ENCODE results near the gene PPP3R1. TPM values are rescaled to one million over a fixed set of nuclear protein-coding genes. Genes with fewer than 3 reads are reported as not detected.

Gene PPP3R1
- total and polyA plus RNA-seq, 2 donors (not counting 3 experiments of a cell fraction or from before 2014, with no cell fraction given): 8.4 to 62.2 TPM

DNA sequence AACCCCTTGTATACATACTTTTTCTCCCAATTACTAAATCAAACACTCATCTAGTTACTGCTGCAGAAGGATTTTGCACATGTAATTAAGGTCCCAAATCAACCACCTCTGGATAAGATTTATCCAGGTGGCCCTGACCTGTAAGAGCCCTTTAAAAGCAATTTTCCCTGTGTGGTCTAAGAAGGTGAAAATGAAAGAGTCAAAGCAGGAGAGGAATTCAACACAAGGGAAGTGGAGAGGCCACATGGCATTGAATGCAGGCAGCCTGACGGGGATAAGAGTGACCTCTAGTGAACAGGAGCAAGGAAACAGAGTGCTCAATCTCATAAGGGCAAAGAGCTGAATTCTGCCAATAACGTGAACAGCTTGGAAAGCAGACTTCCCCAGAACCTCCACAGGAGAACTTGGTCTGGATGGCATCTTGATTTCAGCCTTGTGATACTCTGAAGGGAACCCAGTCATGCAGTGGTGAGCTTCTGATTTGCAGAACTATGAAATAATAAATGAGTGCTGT, 27.2 kb downstream of the PPP3R1 start:
- BruUV-seq (replicated peaks): no TSS peak
- TF ChIP-seq CTCF (IDR thresholded peaks at IDR 0.05; ENCODE audit: extremely low read depth in 1 of 2, insufficient read depth in 1 of 2, low read depth in 1 of 2, low read length in 2 of 2) (peak in 1 of 2 donors; percentile 11), MYC (IDR thresholded peaks at IDR 0.05; ENCODE audit: low read depth, low read length) (no peak)
- DNase-seq (ENCODE audit: low read depth, low spot score) (peak; percentile 34), FAIRE-seq (peak; percentile 57)
- ChIA-PET POLR2A (interaction anchor here (0.6 kb wide), 1 partner anchor 47 kb away, joined by 4 read pairs; no protein-coding TSS in a partner anchor), CTCF (interaction anchor here (0.6 to 5.9 kb wide), 13 partner anchors 12 to 216 kb away, joined by 3 to 43 read pairs (median 4); partner anchors contain the start of gene PPP3R1)
- Histone ChIP-seq H4K20me1 (replicated peaks; ENCODE audit: control insufficient read depth, extremely low read depth, insufficient read depth, low read length) (peaks cover 21% of the 10 kb centered on the region), H3K9me1 (replicated peaks; ENCODE audit: control insufficient read depth, extremely low read depth, insufficient read depth, low read length) (no peaks in the 10 kb centered on the region), H3K27ac (ENCODE audit: insufficient read depth, low read depth, low read length) (no peak overlapping the region), H3K9ac (replicated peaks; ENCODE audit: extremely low read depth, insufficient read depth, low read length) (no peak overlapping the region), H3K36me3 (ENCODE audit: control insufficient read depth in 2 of 2, extremely low read depth in 1 of 2, insufficient read depth in 2 of 2, low read length in 2 of 2) (no peaks in the 10 kb centered on the region), H3K9me3 (replicated peaks; ENCODE audit: control insufficient read depth, insufficient read depth, low read length) (no peaks in the 10 kb centered on the region), H3K79me2 (ENCODE audit: control insufficient read depth, insufficient read depth, low read length) (peaks cover 100% of the 10 kb centered on the region), H3K4me1 (ENCODE audit: control insufficient read depth, extremely low read depth, insufficient read depth, low read length) (peaks cover 3% of the 10 kb centered on the region), H3K4me3 (replicated peaks in 1 of 3; ENCODE audit: insufficient read depth in 1 of 3, low read depth in 1 of 3, low read length in 3 of 3) (no peak overlapping the region), H3K4me2 (ENCODE audit: insufficient read depth, low read length) (no peak overlapping the region), H3K27me3 (ENCODE audit: control insufficient read depth in 2 of 2, insufficient read depth in 2 of 2, low read length in 2 of 2) (no peaks in the 10 kb centered on the region), H2AFZ (ENCODE audit: low read depth, low read length) (no peak overlapping the region)
- intact Hi-C loops (cut with micrococcal nuclease): no loop called here
- dilution Hi-C loops (cut with MboI; ENCODE audit: extremely low pct_ligation_motif_present, low sequenced_read_pairs): no loop called here

DNA sequence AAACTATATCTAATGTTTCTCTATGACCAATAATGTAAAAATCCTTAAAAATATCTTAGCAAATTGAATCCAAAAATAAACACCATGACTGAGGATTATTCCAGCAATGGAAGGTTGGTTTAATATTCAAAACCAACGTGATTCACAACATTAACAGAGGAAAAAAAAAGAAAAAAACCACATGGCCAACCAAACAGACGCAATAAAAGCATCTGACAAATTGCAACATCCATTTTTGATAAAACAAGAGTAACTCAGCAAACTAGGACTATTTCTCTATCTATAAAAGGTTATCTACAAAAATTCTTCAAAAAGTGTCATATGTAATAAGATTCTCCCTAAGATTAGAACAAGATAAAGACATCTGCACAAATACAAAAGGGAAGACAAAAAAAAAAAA, 28.9 kb downstream of the PPP3R1 start:
- H3K9me1 ChIP-seq (replicated peaks; ENCODE audit: control insufficient read depth, extremely low read depth, insufficient read depth, low read length): no peaks in the 10 kb centered on the region
- ChIA-PET POLR2A (no interaction called here), CTCF (interaction anchor here (5.9 kb wide), 1 partner anchor 28 kb away, joined by 43 read pairs; no protein-coding TSS in a partner anchor)
- H3K27ac ChIP-seq (ENCODE audit: insufficient read depth, low read depth, low read length): no peak overlapping the region
- intact Hi-C loops (cut with micrococcal nuclease) (no loop called here), dilution Hi-C loops (cut with MboI; ENCODE audit: extremely low pct_ligation_motif_present, low sequenced_read_pairs) (no loop called here)
- TF ChIP-seq JUN (IDR thresholded peaks at IDR 0.05; ENCODE audit: borderline replicate concordance, insufficient read depth, insufficient read length, low read depth) (no peak), MYC (IDR thresholded peaks at IDR 0.05; ENCODE audit: low read depth, low read length) (no peak), POLR2A (IDR thresholded peaks at IDR 0.05; ENCODE audit: low read depth, low read length) (no peak), CTCF (IDR thresholded peaks at IDR 0.05; ENCODE audit: extremely low read depth in 1 of 2, insufficient read depth in 1 of 2, low read depth in 1 of 2, low read length in 2 of 2) (no peak)
- no peaks in the 10 kb centered on the region for H3K36me3 ChIP-seq (ENCODE audit: control insufficient read depth in 2 of 2, extremely low read depth in 1 of 2, insufficient read depth in 2 of 2, low read length in 2 of 2)
- H4K20me1 ChIP-seq (replicated peaks; ENCODE audit: control insufficient read depth, extremely low read depth, insufficient read depth, low read length): peaks cover 20% of the 10 kb centered on the region
- no peak overlapping the region for H3K4me3 ChIP-seq (replicated peaks in 1 of 3; ENCODE audit: insufficient read depth in 1 of 3, low read depth in 1 of 3, low read length in 3 of 3)
- H3K27me3 ChIP-seq (ENCODE audit: control insufficient read depth in 2 of 2, insufficient read depth in 2 of 2, low read length in 2 of 2): no peaks in the 10 kb centered on the region
- H3K4me1 ChIP-seq (ENCODE audit: control insufficient read depth, extremely low read depth, insufficient read depth, low read length): peaks cover 3% of the 10 kb centered on the region
- no peak for DNase-seq (ENCODE audit: low read depth, low spot score)
- no peak overlapping the region for H3K9ac ChIP-seq (replicated peaks; ENCODE audit: extremely low read depth, insufficient read depth, low read length)
- BruUV-seq (replicated peaks): no TSS peak
- H2AFZ ChIP-seq (ENCODE audit: low read depth, low read length): no peak overlapping the region
- no peak overlapping the region for H3K4me2 ChIP-seq (ENCODE audit: insufficient read depth, low read length)
- no peaks in the 10 kb centered on the region for H3K9me3 ChIP-seq (replicated peaks; ENCODE audit: control insufficient read depth, insufficient read depth, low read length)
- peaks cover 100% of the 10 kb centered on the region for H3K79me2 ChIP-seq (ENCODE audit: control insufficient read depth, insufficient read depth, low read length)
- FAIRE-seq: no peak

Measured in endothelial cell of umbilical vein (primary cell).